GM23338 (cell line): ENCODE data around the gene PGAP1. TPM values are rescaled to one million over a fixed set of nuclear protein-coding genes. Genes with fewer than 3 reads are reported as not detected.

Source experiments
- ATAC-seq: fragments of 200-7000 bp; cut with Tn5 transposase; 3 replicates; pipeline ENCODE4 v1.9.1; 2020
- DNase-seq: peaks from one replicate; pipeline ENCODE4 v3.0.0-alpha.2; 2015; ENCODE audit warnings: low spot score
- H2AFZ ChIP-seq: fragments of 200-600 bp; sonication (generic); 2 replicates; pipeline ENCODE4 v1.8.0; 2016; ENCODE audit warnings: antibody characterized with exemption, mild to moderate bottlenecking, moderate library complexity
- H3F3A ChIP-seq: fragments of 200-600 bp; sonication (generic); replicated peaks from 2 replicates; pipeline ENCODE4 v1.8.0; 2017; ENCODE audit warnings: antibody characterized with exemption, mixed run types, low read depth
- H3K27ac ChIP-seq: fragments of 200-600 bp; sonication (generic); 2 replicates; pipeline ENCODE4 v1.6.1; 2016; ENCODE audit warnings: low read depth
- H3K27me3 ChIP-seq: fragments of 200-600 bp; sonication (generic); 2 replicates; pipeline ENCODE4 v1.8.0; 2016; ENCODE audit warnings: mild to moderate bottlenecking, mixed run types, moderate library complexity; ENCODE audit not compliant: insufficient read depth
- H3K36me3 ChIP-seq: fragments of 200-600 bp; sonication (generic); 2 replicates; pipeline ENCODE4 v1.8.0; 2016; ENCODE audit warnings: mild to moderate bottlenecking; ENCODE audit not compliant: insufficient read depth
- H3K4me1 ChIP-seq: fragments of 200-600 bp; sonication (generic); 2 replicates; pipeline ENCODE4 v1.8.0; 2016; ENCODE audit warnings: mild to moderate bottlenecking, moderate library complexity; ENCODE audit not compliant: insufficient read depth
- H3K4me2 ChIP-seq: fragments of 200-600 bp; sonication (generic); 2 replicates; pipeline ENCODE4 v1.7.1; 2017; ENCODE audit warnings: mixed run types
- H3K4me3 ChIP-seq: fragments of 200-600 bp; sonication (generic); 2 replicates; pipeline ENCODE4 v1.6.1; 2016; ENCODE audit warnings: mixed run types
- H3K79me2 ChIP-seq: fragments of 200-600 bp; sonication (generic); replicated peaks from 2 replicates; pipeline ENCODE4 v1.8.0; 2017; ENCODE audit warnings: mild to moderate bottlenecking; ENCODE audit not compliant: insufficient read depth
- H3K9me2 ChIP-seq: fragments of 200-600 bp; sonication (generic); 2 replicates; pipeline ENCODE4 v1.8.0; 2017; ENCODE audit not compliant: insufficient read depth
- H4K20me1 ChIP-seq: fragments of 200-600 bp; sonication (generic); replicated peaks from 2 replicates; pipeline ENCODE4 v1.8.0; 2017; ENCODE audit warnings: mild to moderate bottlenecking; ENCODE audit not compliant: insufficient read depth
- H3K27ac Mint-ChIP-seq: 2 replicates; pipeline ENCODE4 v1.8.0; 2020; ENCODE audit warnings: inconsistent platforms, mild to moderate bottlenecking, moderate library complexity, mixed read lengths
- H3K27me3 Mint-ChIP-seq: 3 replicates; pipeline ENCODE4 v1.8.0; 2022; ENCODE audit warnings: low read depth, mild to moderate bottlenecking, moderate library complexity, mixed read lengths, inconsistent platforms; ENCODE audit not compliant: insufficient read depth, poor library complexity
- H3K36me3 Mint-ChIP-seq: 3 replicates; pipeline ENCODE4 v1.8.0; 2021; ENCODE audit warnings: low read depth, mild to moderate bottlenecking, inconsistent platforms, moderate library complexity, mixed read lengths
- H3K4me1 Mint-ChIP-seq: 3 replicates; pipeline ENCODE4 v1.8.0; 2020; ENCODE audit warnings: mild to moderate bottlenecking, inconsistent platforms, mixed read lengths
- H3K4me3 Mint-ChIP-seq: 3 replicates; pipeline ENCODE4 v1.8.0; 2021; ENCODE audit warnings: moderate library complexity, mild to moderate bottlenecking, inconsistent platforms, mixed read lengths
- H3K9me3 Mint-ChIP-seq: 3 replicates; pipeline ENCODE4 v1.8.0; 2020; ENCODE audit warnings: moderate library complexity, mild to moderate bottlenecking, inconsistent platforms, mixed read lengths
- CREB1 ChIP-seq: fragments of 250-450 bp; sonication (Bioruptor Pico); IDR thresholded peaks from 2 replicates; pipeline ENCODE4 v1.5.0; 2020; ENCODE audit warnings: low read depth, mild to moderate bottlenecking, moderate library complexity
- CTCF ChIP-seq, 2 experiments: fragments of 200-600 bp in 1 of 2; sonication (generic) in 1 of 2; conservative IDR thresholded peaks; 2 replicates each; pipeline versions ENCODE4 v1.5.1 to v1.6.1; 2016 to 2017; ENCODE audit warnings: antibody characterized with exemption in 2 of 2, low read depth in 2 of 2, mild to moderate bottlenecking in 2 of 2, moderate library complexity in 1 of 2
- ETS1 ChIP-seq: IDR thresholded peaks from 2 replicates; pipeline ENCODE4 v1.6.1; 2016; ENCODE audit warnings: antibody characterized with exemption
- EZH2phosphoT487 ChIP-seq: fragments of 200-600 bp; sonication (generic); IDR thresholded peaks from one replicate; pipeline ENCODE4 v1.8.1; 2018; ENCODE audit warnings: antibody characterized with exemption; ENCODE audit not compliant: unreplicated experiment
- JUNB ChIP-seq: IDR thresholded peaks from one replicate; pipeline ENCODE4 v1.6.1; 2016; ENCODE audit warnings: antibody characterized with exemption; ENCODE audit not compliant: unreplicated experiment
- NANOG ChIP-seq: IDR thresholded peaks from 2 replicates; pipeline ENCODE4 v1.6.1; 2016; ENCODE audit warnings: antibody characterized with exemption, borderline replicate concordance
- ZNF462 ChIP-seq: fragments of 250-450 bp; sonication (Bioruptor Pico); IDR thresholded peaks from 2 replicates; pipeline ENCODE4 v1.5.0; 2020; ENCODE audit warnings: mild to moderate bottlenecking, moderate library complexity
- polyA plus RNA-seq: library from polyadenylated mRNA; unstranded; fragments of >200 nt; fragmentation: Nextera tagmentation; extraction: Ambion mirVana; gene quantifications from 2 replicates; pipeline ENCODE4 v1.2.1, GENCODE V29; 2016
- total RNA-seq: library from RNA; depleted of rRNA; stranded (reverse); fragments of >200 nt; shearing (Covaris generic); gene quantifications from 2 replicates; pipeline ENCODE4 v1.2.3, GENCODE V29; 2014

PGAP1 gene
- total and polyA plus RNA-seq, 2 experiments from 2014 or later: 9.8 to 26.5 TPM

GRCh38 chr2:196899976-196900375 lies 26.5 kb downstream of the PGAP1 start (continued):
- TF ChIP-seq ETS1 (no peak), ZNF462 (CRISPR knock-in tag) (no peak), CREB1 (CRISPR knock-in tag) (no peak), EZH2phosphoT487 (no peak), JUNB (no peak)

GRCh38 chr2:196891136-196891535 lies 35.4 kb downstream of the PGAP1 start:
- no peaks in the 10 kb centered on the region for H3K79me2 ChIP-seq
- no peak overlapping the region; the same call in 1 of the 2 replicates for H3K27ac ChIP-seq
- ATAC-seq (no peak), DNase-seq (no peak)
- H3K27ac Mint-ChIP-seq: peak overlapping the region; percentile 89
- no peaks in the 10 kb centered on the region for H3K27me3 Mint-ChIP-seq
- H3K27me3 ChIP-seq: no peaks in the 10 kb centered on the region
- H3F3A ChIP-seq: no peaks in the 10 kb centered on the region
- peaks cover 4% of the 10 kb centered on the region; the same call in 1 of the 2 replicates for H3K36me3 ChIP-seq
- H3K4me2 ChIP-seq: no peak overlapping the region
- no peaks in the 10 kb centered on the region for H3K9me3 Mint-ChIP-seq
- no peak overlapping the region for H3K4me3 Mint-ChIP-seq
- H3K4me1 Mint-ChIP-seq: no peaks in the 10 kb centered on the region
- no peaks in the 10 kb centered on the region for H3K4me1 ChIP-seq
- H3K36me3 Mint-ChIP-seq: peaks cover 38% of the 10 kb centered on the region; the same call in 2 of the 3 replicates
- no peak overlapping the region for H3K4me3 ChIP-seq
- H3K9me2 ChIP-seq: no peaks in the 10 kb centered on the region
- H2AFZ ChIP-seq: no peak overlapping the region
- H4K20me1 ChIP-seq: no peaks in the 10 kb centered on the region
- TF ChIP-seq CTCF (conservative IDR thresholded peaks at IDR 0.05; ENCODE audit: low read depth in 2 of 2): no peak
- no peak for TF ChIP-seq NANOG
- no peak for TF ChIP-seq JUNB
